Measurements from ENCODE around the gene RTN4RL1. TPM values are rescaled to one million over a fixed set of nuclear protein-coding genes. Genes with fewer than 3 reads are reported as not detected.

Gene RTN4RL1
- total and polyA plus RNA-seq, 9 of the 15 experiments (the other 6 are each of a cell fraction or from before 2014, with no cell fraction given), result 0.04 to 0.06 (median 0.04) TPM; not detected in 5

DNA sequence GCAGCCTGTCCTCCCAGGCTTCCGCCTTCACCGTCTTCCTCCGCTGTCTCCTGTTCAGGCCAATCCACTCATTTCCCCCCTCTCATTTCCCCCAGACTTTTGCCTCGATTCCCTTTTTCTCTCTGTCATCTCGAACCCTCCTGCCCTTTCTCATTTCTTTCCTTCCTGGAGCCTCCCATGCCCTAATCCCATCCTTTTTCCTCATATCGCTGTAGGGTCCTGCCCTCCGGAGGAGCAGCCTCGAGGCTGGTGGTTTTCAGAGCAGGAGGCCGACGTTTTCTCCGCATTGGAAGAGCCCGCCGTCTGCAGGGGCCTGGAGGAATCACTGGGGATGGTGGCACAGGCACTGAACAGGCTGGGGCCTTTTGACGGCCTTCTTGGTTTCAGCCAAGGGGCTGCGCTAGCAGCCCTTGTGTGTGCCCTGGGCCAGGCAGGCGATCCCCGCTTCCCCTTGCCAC, 17.3 kb upstream of the RTN4RL1 start (continued):
- TF ChIP-seq CTCF (IDR thresholded peaks at IDR 0.05 in 2 of 3, conservative IDR thresholded peaks at IDR 0.05 in 1 of 3; ENCODE audit: insufficient read depth in 2 of 3, low read depth in 1 of 3, low read length in 3 of 3) (peak in 2 of 3 experiments; percentile 41 to 57; a peak in 5 of 6 replicates), ZNF780A (CRISPR knock-in tag; IDR thresholded peaks at IDR 0.05) (no peak), ZNF133 (CRISPR knock-in tag; IDR thresholded peaks at IDR 0.05) (no peak), THRB (CRISPR knock-in tag; conservative IDR thresholded peaks at IDR 0.05) (peak; percentile 34; the same call in 1 of the 2 replicates), MIER1 (IDR thresholded peaks at IDR 0.05; ENCODE audit: low read depth) (peak; percentile 3; the same call in 1 of the 2 replicates), ILF3 (IDR thresholded peaks at IDR 0.05; ENCODE audit: borderline replicate concordance) (no peak), ARID1B (IDR thresholded peaks at IDR 0.05) (0 out of 2 replicates have a peak, but pooled peaks have one; percentile 38), SMARCE1 (IDR thresholded peaks at IDR 0.05) (peak; percentile 52; the same call in 1 of the 2 replicates), ZNF316 (IDR thresholded peaks at IDR 0.05) (peak; percentile 54; the same call in 1 of the 2 replicates)
- TF ChIP-seq, protein P1, sequence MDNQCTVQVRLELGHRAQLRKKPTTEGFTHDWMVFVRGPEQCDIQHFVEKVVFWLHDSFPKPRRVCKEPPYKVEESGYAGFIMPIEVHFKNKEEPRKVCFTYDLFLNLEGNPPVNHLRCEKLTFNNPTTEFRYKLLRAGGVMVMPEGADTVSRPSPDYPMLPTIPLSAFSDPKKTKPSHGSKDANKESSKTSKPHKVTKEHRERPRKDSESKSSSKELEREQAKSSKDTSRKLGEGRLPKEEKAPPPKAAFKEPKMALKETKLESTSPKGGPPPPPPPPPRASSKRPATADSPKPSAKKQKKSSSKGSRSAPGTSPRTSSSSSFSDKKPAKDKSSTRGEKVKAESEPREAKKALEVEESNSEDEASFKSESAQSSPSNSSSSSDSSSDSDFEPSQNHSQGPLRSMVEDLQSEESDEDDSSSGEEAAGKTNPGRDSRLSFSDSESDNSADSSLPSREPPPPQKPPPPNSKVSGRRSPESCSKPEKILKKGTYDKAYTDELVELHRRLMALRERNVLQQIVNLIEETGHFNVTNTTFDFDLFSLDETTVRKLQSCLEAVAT (IDR thresholded peaks at IDR 0.05), result 0 out of 4 replicates have a peak, but pooled peaks have one; percentile 36 to 40
- TF ChIP-seq, protein P2, sequence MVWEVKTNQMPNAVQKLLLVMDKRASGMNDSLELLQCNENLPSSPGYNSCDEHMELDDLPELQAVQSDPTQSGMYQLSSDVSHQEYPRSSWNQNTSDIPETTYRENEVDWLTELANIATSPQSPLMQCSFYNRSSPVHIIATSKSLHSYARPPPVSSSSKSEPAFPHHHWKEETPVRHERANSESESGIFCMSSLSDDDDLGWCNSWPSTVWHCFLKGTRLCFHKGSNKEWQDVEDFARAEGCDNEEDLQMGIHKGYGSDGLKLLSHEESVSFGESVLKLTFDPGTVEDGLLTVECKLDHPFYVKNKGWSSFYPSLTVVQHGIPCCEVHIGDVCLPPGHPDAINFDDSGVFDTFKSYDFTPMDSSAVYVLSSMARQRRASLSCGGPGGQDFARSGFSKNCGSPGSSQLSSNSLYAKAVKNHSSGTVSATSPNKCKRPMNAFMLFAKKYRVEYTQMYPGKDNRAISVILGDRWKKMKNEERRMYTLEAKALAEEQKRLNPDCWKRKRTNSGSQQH (CRISPR knock-in tag; IDR thresholded peaks at IDR 0.05), result peak; percentile 27; the same call in 1 of the 2 replicates
